GM13976 (cell line): ENCODE data around the gene GCH1.
"Not testable (repeated sequence)": the region's sequence is repeated elsewhere in the genome, so short reads cannot be mapped to it uniquely, and the experiment has no call there.

ENCODE experiments used
- DNase-seq: peaks from one replicate; pipeline ENCODE4 v3.0.0; 2012; ENCODE audit warnings: low spot score
- CTCF ChIP-seq: IDR thresholded peaks from 2 replicates; pipeline ENCODE4 v1.5.1; 2012; ENCODE audit warnings: borderline replicate concordance, mild to moderate bottlenecking; ENCODE audit not compliant: insufficient read depth; ENCODE audit errors: extremely low read depth, missing control alignments, control extremely low read depth
- in situ Hi-C: fragments of 300-500 bp; cut with MboI; formaldehyde crosslinking; loops from one replicate; pipeline ENCODE4 v1.12.0; 2022; ENCODE audit warnings: low sequenced_read_pairs, mixed read lengths, inconsistent platforms; ENCODE audit not compliant: unreplicated experiment

GCH1 gene

GRCh38 chr14:54909817-54910558, 7.4 kb upstream of the GCH1 start:
- no peak for DNase-seq
- in situ Hi-C loops, result no loop called here

GRCh38 chr14:54908973-54909372, 6.3 kb upstream of the GCH1 start:
- DNase-seq, in situ Hi-C loops: not testable (repeated sequence)

More at GRCh38 chr14:54909817-54910558, 7.4 kb upstream of the GCH1 start:
- no peak for TF ChIP-seq CTCF

GRCh38 chr14:54908190-54908589, 5.6 kb upstream of the GCH1 start:
- no peak for TF ChIP-seq CTCF
- in situ Hi-C loops, result no loop called here
- DNase-seq, result no peak

GRCh38 chr14:54906075-54906474, 3.4 kb upstream of the GCH1 start:
- TF ChIP-seq CTCF, result no peak
- in situ Hi-C loops, result no loop called here
- no peak for DNase-seq

- in situ Hi-C loops, result no loop called here
- TF ChIP-seq CTCF, result no peak
- peak; percentile 70 for DNase-seq
Observed at GRCh38 chr14:54902143-54902520, 494 bp downstream of the GCH1 start.

- no peak for DNase-seq
- in situ Hi-C loops, result no loop called here
- no peak for TF ChIP-seq CTCF
Observed at GRCh38 chr14:54901380-54902142, 1.1 kb downstream of the GCH1 start.

- DNase-seq, result no peak
- in situ Hi-C loops, result no loop called here
- TF ChIP-seq CTCF, result no peak
Observed at GRCh38 chr14:54899573-54899972, 3.1 kb downstream of the GCH1 start.

GRCh38 chr14:54897809-54898555, 4.6 kb downstream of the GCH1 start:
- in situ Hi-C loops, DNase-seq: not testable (repeated sequence)
